PC-9 (cell line): ENCODE results near the gene LRRTM4. TPM values are rescaled to one million over a fixed set of nuclear protein-coding genes. Genes with fewer than 3 reads are reported as not detected.

ENCODE experiments used
- BruUV-seq: library from RNA; stranded (reverse); fragments of 400-500 nt; replicated peaks from 2 replicates; lab custom pipeline; 2021; lab: Mats Ljungman, UMichigan
- CTCF ChIA-PET: fragments of 300-600 bp; sonication (Branson Sonifier 250); formaldehyde crosslinking; loops from one replicate; lab custom pipeline; 2022; ENCODE audit warnings: antibody characterized with exemption; lab: Charles Lee
- POLR2A ChIA-PET: fragments of 300-600 bp; sonication (Branson Sonifier 250); formaldehyde crosslinking; loops from one replicate; lab custom pipeline; 2022; ENCODE audit warnings: antibody characterized with exemption; ENCODE audit not compliant: unreplicated experiment; lab: Charles Lee
- DNase-seq, 2 experiments: peaks; one replicate each; pipeline versions ENCODE4 v3.0.0 to v3.0.0-alpha.2; 2015 to 2022; ENCODE audit warnings: mixed read lengths in 1 of 2
- H2AFZ ChIP-seq: fragments of 200-600 bp; sonication (generic); 2 replicates; pipeline ENCODE4 v1.8.1; 2017; ENCODE audit warnings: antibody characterized with exemption
- H3F3A ChIP-seq: fragments of 200-600 bp; sonication (generic); 2 replicates; pipeline ENCODE4 v1.8.1; 2017; ENCODE audit warnings: antibody characterized with exemption, mild to moderate bottlenecking, low read depth; ENCODE audit not compliant: insufficient read depth
- H3K27ac ChIP-seq: fragments of 200-600 bp; sonication (generic); 2 replicates; pipeline ENCODE4 v1.6.1; 2016; ENCODE audit warnings: mixed run types
- H3K27me3 ChIP-seq: fragments of 200-600 bp; sonication (generic); 2 replicates; pipeline ENCODE4 v1.6.1; 2016; ENCODE audit warnings: low read depth, mixed run types; ENCODE audit not compliant: insufficient read depth
- H3K36me3 ChIP-seq: fragments of 200-600 bp; sonication (generic); 2 replicates; pipeline ENCODE4 v1.6.1; 2016; ENCODE audit warnings: low read depth, mixed run types
- H3K4me1 ChIP-seq: fragments of 200-600 bp; sonication (generic); replicated peaks from 2 replicates; pipeline ENCODE4 v1.6.1; 2016; ENCODE audit warnings: mixed run types; ENCODE audit not compliant: insufficient read depth
- H3K4me2 ChIP-seq: fragments of 200-600 bp; sonication (generic); 2 replicates; pipeline ENCODE4 v1.6.1; 2017; ENCODE audit warnings: mixed run types
- H3K4me3 ChIP-seq: fragments of 200-600 bp; sonication (generic); 2 replicates; pipeline ENCODE4 v1.6.1; 2016; ENCODE audit warnings: mixed run types
- H3K79me2 ChIP-seq: fragments of 200-600 bp; sonication (generic); 2 replicates; pipeline ENCODE4 v1.6.1; 2017; ENCODE audit warnings: low read depth, mixed run types
- H3K9me2 ChIP-seq: fragments of 200-600 bp; sonication (generic); 2 replicates; pipeline ENCODE4 v1.8.1; 2017; ENCODE audit warnings: mild to moderate bottlenecking; ENCODE audit not compliant: insufficient read depth
- H3K9me3 ChIP-seq: fragments of 200-600 bp; sonication (generic); 2 replicates; pipeline ENCODE4 v1.8.1; 2016; ENCODE audit warnings: low read depth; ENCODE audit not compliant: insufficient read depth
- H4K20me1 ChIP-seq: fragments of 200-600 bp; sonication (generic); 2 replicates; pipeline ENCODE4 v1.8.1; 2017; ENCODE audit not compliant: insufficient read depth
- EZH2 ChIP-seq: fragments of 200-600 bp; sonication (generic); IDR thresholded peaks from 2 replicates; pipeline ENCODE4 v1.8.0; 2017; ENCODE audit warnings: antibody characterized with exemption, low read depth
- intact Hi-C: fragments of 100-400 bp; cut with micrococcal nuclease; formaldehyde crosslinking; loops from one replicate; pipeline ENCODE4 v1.10.0; 2022; ENCODE audit not compliant: unreplicated experiment
- total RNA-seq: library from RNA; stranded (reverse); gene quantifications from 2 replicates; pipeline ENCODE4 v1.2.3, GENCODE V29; 2021
- TF ChIP-seq, protein P1 (sequence below): fragments of 200-600 bp; sonication (generic); conservative IDR thresholded peaks from 2 replicates; pipeline ENCODE4 v1.6.1; 2017; ENCODE audit warnings: mixed run types, antibody characterized with exemption, mild to moderate bottlenecking, moderate library complexity

Gene LRRTM4
- total RNA-seq, 1 experiment from 2014 or later, result 2.2 TPM

DNA sequence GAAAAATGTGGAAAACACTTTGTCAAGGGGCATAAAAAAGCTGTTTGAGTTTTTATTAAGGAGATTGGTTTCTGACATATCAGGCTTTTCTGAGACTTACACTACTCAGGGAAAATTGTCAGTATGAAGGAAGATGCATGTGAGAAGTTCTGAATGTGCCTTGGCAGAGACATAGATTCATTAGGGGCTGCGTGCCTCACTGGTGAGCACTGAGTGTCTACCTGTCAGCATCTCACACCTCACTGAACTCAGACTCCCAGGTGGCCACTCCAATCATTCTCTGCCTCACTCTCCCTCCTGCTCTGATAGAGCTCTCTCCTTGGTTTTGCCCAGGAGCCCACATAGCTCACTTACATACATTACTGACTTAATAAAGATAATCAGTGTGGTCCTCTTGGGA lies 372.6 kb downstream of the LRRTM4 start:
- H3K27ac ChIP-seq, result no peak overlapping the region

DNA sequence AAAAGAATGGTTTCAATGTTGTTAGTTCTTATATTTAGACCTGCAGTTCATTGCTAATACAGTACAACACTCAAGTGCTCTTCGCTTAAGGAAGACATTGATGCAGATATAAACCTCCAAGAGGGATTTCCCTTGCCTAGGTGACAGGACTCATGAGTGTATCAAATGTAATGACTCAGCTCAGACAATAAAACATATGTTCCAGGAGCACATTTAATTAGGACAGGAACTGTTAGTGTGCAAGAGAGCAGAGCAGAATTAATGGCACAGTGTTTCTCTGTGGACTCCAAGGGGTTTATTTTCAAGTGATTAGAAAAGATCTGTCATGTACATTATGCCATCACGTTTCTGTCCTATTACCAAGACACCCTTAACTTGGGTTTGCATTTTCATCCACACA lies 375.0 kb downstream of the LRRTM4 start:
- H3K36me3 ChIP-seq, result no peaks in the 10 kb centered on the region
- ChIA-PET CTCF (no interaction called here), POLR2A (no interaction called here)
- no peaks in the 10 kb centered on the region for H4K20me1 ChIP-seq
- H3K27ac ChIP-seq, result no peak overlapping the region
- no peaks in the 10 kb centered on the region for H3K27me3 ChIP-seq
- H2AFZ ChIP-seq, result no peak overlapping the region
- no peaks in the 10 kb centered on the region for H3K4me1 ChIP-seq
- no peak for DNase-seq
- H3F3A ChIP-seq, result no peaks in the 10 kb centered on the region
- no peaks in the 10 kb centered on the region for H3K79me2 ChIP-seq
- intact Hi-C loops, result no loop called here
- H3K9me2 ChIP-seq, result no peaks in the 10 kb centered on the region
- H3K9me3 ChIP-seq, result no peaks in the 10 kb centered on the region
- H3K4me3 ChIP-seq, result no peak overlapping the region
- no TSS peak for BruUV-seq
- H3K4me2 ChIP-seq, result no peak overlapping the region
- TF ChIP-seq EZH2, result no peak
- TF ChIP-seq, protein P1, sequence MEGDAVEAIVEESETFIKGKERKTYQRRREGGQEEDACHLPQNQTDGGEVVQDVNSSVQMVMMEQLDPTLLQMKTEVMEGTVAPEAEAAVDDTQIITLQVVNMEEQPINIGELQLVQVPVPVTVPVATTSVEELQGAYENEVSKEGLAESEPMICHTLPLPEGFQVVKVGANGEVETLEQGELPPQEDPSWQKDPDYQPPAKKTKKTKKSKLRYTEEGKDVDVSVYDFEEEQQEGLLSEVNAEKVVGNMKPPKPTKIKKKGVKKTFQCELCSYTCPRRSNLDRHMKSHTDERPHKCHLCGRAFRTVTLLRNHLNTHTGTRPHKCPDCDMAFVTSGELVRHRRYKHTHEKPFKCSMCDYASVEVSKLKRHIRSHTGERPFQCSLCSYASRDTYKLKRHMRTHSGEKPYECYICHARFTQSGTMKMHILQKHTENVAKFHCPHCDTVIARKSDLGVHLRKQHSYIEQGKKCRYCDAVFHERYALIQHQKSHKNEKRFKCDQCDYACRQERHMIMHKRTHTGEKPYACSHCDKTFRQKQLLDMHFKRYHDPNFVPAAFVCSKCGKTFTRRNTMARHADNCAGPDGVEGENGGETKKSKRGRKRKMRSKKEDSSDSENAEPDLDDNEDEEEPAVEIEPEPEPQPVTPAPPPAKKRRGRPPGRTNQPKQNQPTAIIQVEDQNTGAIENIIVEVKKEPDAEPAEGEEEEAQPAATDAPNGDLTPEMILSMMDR, result no peak

More for the DNA sequence above, 372.6 kb downstream of the LRRTM4 start:
- Histone ChIP-seq H3K36me3 (no peaks in the 10 kb centered on the region), H3K4me1 (no peaks in the 10 kb centered on the region), H2AFZ (no peak overlapping the region), H3K4me2 (no peak overlapping the region), H3K27me3 (no peaks in the 10 kb centered on the region), H3K79me2 (no peaks in the 10 kb centered on the region), H3K9me2 (no peaks in the 10 kb centered on the region), H3K9me3 (no peaks in the 10 kb centered on the region), H3F3A (no peaks in the 10 kb centered on the region), H3K4me3 (no peak overlapping the region), H4K20me1 (no peaks in the 10 kb centered on the region)
- intact Hi-C loops, result no loop called here
- TF ChIP-seq, protein P1, result no peak
- no peak for TF ChIP-seq EZH2
- CTCF ChIA-PET, result no interaction called here
- POLR2A ChIA-PET, result no interaction called here
- no peak for DNase-seq
- BruUV-seq, result no TSS peak

DNA sequence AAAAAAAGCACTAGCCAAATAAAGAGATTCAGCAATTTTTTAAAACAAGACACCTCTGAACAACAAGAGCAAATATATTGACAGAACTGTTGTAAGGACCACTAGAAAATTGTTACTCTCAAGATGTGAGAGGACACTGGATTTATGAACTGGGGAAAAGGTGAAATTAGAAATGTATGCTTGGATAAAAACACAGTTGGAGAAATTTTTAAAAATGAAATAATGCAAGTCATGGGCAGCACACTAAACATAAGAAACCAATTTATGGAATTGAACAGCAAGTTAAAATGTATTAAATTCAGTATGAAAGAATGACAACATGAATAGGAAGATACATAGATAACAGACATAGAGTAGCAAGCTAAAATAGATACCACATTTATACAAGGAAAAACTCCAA lies 377.4 kb downstream of the LRRTM4 start:
- no peaks in the 10 kb centered on the region for H3K27me3 ChIP-seq
- H3K4me3 ChIP-seq, result no peak overlapping the region
- no peak overlapping the region for H3K4me2 ChIP-seq
- no peak overlapping the region for H3K27ac ChIP-seq
- H2AFZ ChIP-seq, result no peak overlapping the region
- no peaks in the 10 kb centered on the region for H3F3A ChIP-seq
- BruUV-seq, result no TSS peak
- H3K4me1 ChIP-seq, result no peaks in the 10 kb centered on the region
- H3K9me3 ChIP-seq, result no peaks in the 10 kb centered on the region
- no peak for DNase-seq
- ChIA-PET POLR2A (no interaction called here), CTCF (no interaction called here)
- H4K20me1 ChIP-seq, result no peaks in the 10 kb centered on the region
- H3K36me3 ChIP-seq, result no peaks in the 10 kb centered on the region
- intact Hi-C loops, result no loop called here
- no peaks in the 10 kb centered on the region for H3K79me2 ChIP-seq
- H3K9me2 ChIP-seq, result no peaks in the 10 kb centered on the region
- no peak for TF ChIP-seq EZH2
- TF ChIP-seq, protein P1, result no peak
